ENCODE measurements around the gene CD40. TPM values are rescaled to one million over a fixed set of nuclear protein-coding genes. Genes with fewer than 3 reads are reported as not detected.

CD40 gene
- polyA plus RNA-seq, 1 of the 3 experiments (the other 2 are of a cell fraction): not detected

GRCh38 chr20:46129955-46130481 is 11.9 kb downstream of the CD40 start:
- 28% methylated on average over 5 of the region's 5 CpGs for WGBS (ENCODE audit: low lambda C conversion rate)
- Histone ChIP-seq H3K4me2 (no peak overlapping the region), H3K27me3 (ENCODE audit: insufficient read depth) (peaks cover 30% of the 10 kb centered on the region; the same call in 1 of the 2 replicates), H3F3A (replicated peaks; ENCODE audit: insufficient read depth) (no peaks in the 10 kb centered on the region), H3K4me1 (ENCODE audit: control insufficient read depth in 1 of 2, insufficient read depth in 2 of 2, low read depth in 1 of 2, low read length in 1 of 2) (peaks cover 0 to 16% of the 10 kb centered on the region in 2 experiments; a peak in 1 of 4 replicates), H3K9me3 (no peaks in the 10 kb centered on the region), H3K4me3 (ENCODE audit: low read depth in 2 of 2, low read length in 1 of 2) (no peak overlapping the region), H3K9me2 (no peaks in the 10 kb centered on the region), H3K27ac (ENCODE audit: low read depth in 2 of 2, low read length in 1 of 2) (no peak overlapping the region), H4K20me1 (ENCODE audit: insufficient read depth) (no peaks in the 10 kb centered on the region), H2AFZ (ENCODE audit: low read depth) (no peak overlapping the region), H3K9ac (no peak overlapping the region), H3K36me3 (replicated peaks in 1 of 2; ENCODE audit: control insufficient read depth in 1 of 2, insufficient read depth in 2 of 2, low read length in 1 of 2) (no peaks in the 10 kb centered on the region), H3K79me2 (ENCODE audit: insufficient read depth) (no peaks in the 10 kb centered on the region)
- no peak for DNase-seq
- ChIA-PET CTCF (interaction anchor here (0.9 to 8.1 kb wide), 30 partner anchors 8 to 357 kb away, joined by 3 to 347 read pairs (median 8); partner anchors contain the start of gene CDH22), POLR2A (interaction anchor here (1.1 kb wide), 1 partner anchor 28 kb away, joined by 3 read pairs; no protein-coding TSS in a partner anchor)
- no peak for TF ChIP-seq ZBTB33 (IDR thresholded peaks at IDR 0.05; ENCODE audit: borderline replicate concordance, low read depth)
- TF ChIP-seq EP300 (IDR thresholded peaks at IDR 0.05; ENCODE audit: borderline replicate concordance in 1 of 2, low read depth in 1 of 2, low read length in 1 of 2): no peak
- no peak for TF ChIP-seq POLR2AphosphoS5 (IDR thresholded peaks at IDR 0.05; ENCODE audit: low read depth, low read length)
- TF ChIP-seq NRF1 (IDR thresholded peaks at IDR 0.05; ENCODE audit: low read depth, low read length): no peak
- TF ChIP-seq GABPA (IDR thresholded peaks at IDR 0.05; ENCODE audit: low read depth): no peak
- no peak for TF ChIP-seq MEF2A (IDR thresholded peaks at IDR 0.05; ENCODE audit: borderline replicate concordance, low read depth)
- TF ChIP-seq RFX5 (IDR thresholded peaks at IDR 0.05; ENCODE audit: low read length): no peak
- no peak for TF ChIP-seq RCOR1 (IDR thresholded peaks at IDR 0.05; ENCODE audit: low read length)
- TF ChIP-seq TAF1 (IDR thresholded peaks at IDR 0.05; ENCODE audit: borderline replicate concordance, low read depth, low read length): no peak
- no peak for TF ChIP-seq SMC3 (IDR thresholded peaks at IDR 0.05; ENCODE audit: low read depth, low read length)
- no peak for TF ChIP-seq SIN3A (IDR thresholded peaks at IDR 0.05; ENCODE audit: borderline replicate concordance, low read depth, low read length)
- TF ChIP-seq FOSL2 (IDR thresholded peaks at IDR 0.05; ENCODE audit: borderline replicate concordance, low read depth): no peak
- no peak for TF ChIP-seq RAD21 (IDR thresholded peaks at IDR 0.05; ENCODE audit: low read length)
- TF ChIP-seq EZH2phosphoT487 (IDR thresholded peaks at IDR 0.05; ENCODE audit: borderline replicate concordance, low read depth): no peak
- TF ChIP-seq TEAD4 (IDR thresholded peaks at IDR 0.05; ENCODE audit: borderline replicate concordance, insufficient read depth): no peak
- no peak for TF ChIP-seq CTCF (IDR thresholded peaks at IDR 0.05)
- TF ChIP-seq ELF1 (IDR thresholded peaks at IDR 0.05): no peak
- no peak for TF ChIP-seq JUND (IDR thresholded peaks at IDR 0.05)
- no peak for TF ChIP-seq USF2 (IDR thresholded peaks at IDR 0.05; ENCODE audit: borderline replicate concordance, low read depth, low read length)
